ENCODE results near the gene SEPTIN1. TPM values are rescaled to one million over a fixed set of nuclear protein-coding genes. Genes with fewer than 3 reads are reported as not detected.

Gene SEPTIN1
- total and polyA plus RNA-seq, 2 of the 13 experiments (the other 11 are each of a cell fraction or from before 2014, with no cell fraction given), result 0.18 to 0.67 TPM

DNA sequence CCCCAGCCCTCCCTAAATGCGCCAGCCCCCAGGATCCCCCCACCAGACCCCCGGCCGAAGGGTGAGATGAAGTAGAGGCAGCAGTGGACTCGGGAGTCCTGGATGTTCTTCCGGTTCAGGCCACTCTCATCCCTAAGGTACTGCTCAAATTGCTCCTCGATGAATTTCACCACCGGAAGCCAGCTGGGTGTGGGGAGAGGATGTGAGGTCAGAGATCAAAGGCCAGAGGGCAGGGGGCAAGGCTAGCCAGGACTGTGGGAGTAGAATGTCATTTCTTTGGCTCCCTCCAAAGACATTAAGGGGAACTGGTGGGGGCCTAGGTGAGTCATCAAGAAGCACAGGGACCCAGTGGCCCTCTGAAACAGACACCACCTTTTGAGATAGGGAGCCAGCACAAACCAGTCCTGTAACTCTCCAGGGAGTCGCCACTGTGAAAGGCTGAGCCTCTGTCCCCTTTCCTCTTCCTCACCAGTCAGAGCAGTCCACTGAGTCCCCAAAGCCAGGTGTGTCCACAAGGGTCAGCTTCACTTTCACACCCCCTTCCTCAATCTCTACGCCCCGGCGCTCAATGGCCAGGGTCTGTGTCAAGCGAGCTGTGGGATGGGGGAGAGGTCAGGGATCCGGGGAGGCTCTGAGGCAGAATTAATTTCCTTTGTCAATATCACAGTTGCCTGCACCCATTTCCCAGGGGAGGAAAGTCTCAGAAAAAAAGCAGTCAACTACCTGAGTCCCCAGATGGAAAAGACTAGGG is 895 bp downstream of the SEPTIN1 start (continued):
- TF ChIP-seq ZNF609 (CRISPR knock-in tag; IDR thresholded peaks at IDR 0.05; ENCODE audit: borderline replicate concordance) (no peak), NFE2L2 (IDR thresholded peaks at IDR 0.05; ENCODE audit: low read length) (no peak), SP1 (IDR thresholded peaks at IDR 0.05) (no peak), SP1 (CRISPR knock-in tag; IDR thresholded peaks at IDR 0.05) (no peak; the same call in 1 of the 2 replicates), KMT2B (CRISPR knock-in tag; IDR thresholded peaks at IDR 0.05) (no peak), ARID4A (CRISPR knock-in tag; IDR thresholded peaks at IDR 0.05; ENCODE audit: borderline replicate concordance) (peak; percentile 29; the same call in 1 of the 2 replicates), ZNF207 (IDR thresholded peaks at IDR 0.05; ENCODE audit: borderline replicate concordance) (no peak), SIX1 (CRISPR knock-in tag; IDR thresholded peaks at IDR 0.05; ENCODE audit: borderline replicate concordance) (no peak), ZNF10 (CRISPR knock-in tag; IDR thresholded peaks at IDR 0.05; ENCODE audit: borderline replicate concordance, low read depth) (no peak), MXD1 (CRISPR knock-in tag; IDR thresholded peaks at IDR 0.05) (0 out of 2 replicates have a peak, but pooled peaks have one; percentile 45), KDM6A (CRISPR knock-in tag; IDR thresholded peaks at IDR 0.05; ENCODE audit: low read depth) (no peak), RBM22 (optimal IDR thresholded peaks at IDR 0.05; ENCODE audit: low read length) (no peak), MEF2D (CRISPR knock-in tag; IDR thresholded peaks at IDR 0.05) (no peak), YEATS2 (CRISPR knock-in tag; IDR thresholded peaks at IDR 0.05; ENCODE audit: borderline replicate concordance) (no peak), THAP11 (CRISPR knock-in tag; IDR thresholded peaks at IDR 0.05) (peak; percentile 51; the same call in 1 of the 2 replicates)
- TF ChIP-seq, protein P1, sequence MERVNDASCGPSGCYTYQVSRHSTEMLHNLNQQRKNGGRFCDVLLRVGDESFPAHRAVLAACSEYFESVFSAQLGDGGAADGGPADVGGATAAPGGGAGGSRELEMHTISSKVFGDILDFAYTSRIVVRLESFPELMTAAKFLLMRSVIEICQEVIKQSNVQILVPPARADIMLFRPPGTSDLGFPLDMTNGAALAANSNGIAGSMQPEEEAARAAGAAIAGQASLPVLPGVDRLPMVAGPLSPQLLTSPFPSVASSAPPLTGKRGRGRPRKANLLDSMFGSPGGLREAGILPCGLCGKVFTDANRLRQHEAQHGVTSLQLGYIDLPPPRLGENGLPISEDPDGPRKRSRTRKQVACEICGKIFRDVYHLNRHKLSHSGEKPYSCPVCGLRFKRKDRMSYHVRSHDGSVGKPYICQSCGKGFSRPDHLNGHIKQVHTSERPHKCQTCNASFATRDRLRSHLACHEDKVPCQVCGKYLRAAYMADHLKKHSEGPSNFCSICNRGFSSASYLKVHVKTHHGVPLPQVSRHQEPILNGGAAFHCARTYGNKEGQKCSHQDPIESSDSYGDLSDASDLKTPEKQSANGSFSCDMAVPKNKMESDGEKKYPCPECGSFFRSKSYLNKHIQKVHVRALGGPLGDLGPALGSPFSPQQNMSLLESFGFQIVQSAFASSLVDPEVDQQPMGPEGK (CRISPR knock-in tag; IDR thresholded peaks at IDR 0.05), result peak; percentile 9; the same call in 1 of the 2 replicates
- TF ChIP-seq, protein P2, sequence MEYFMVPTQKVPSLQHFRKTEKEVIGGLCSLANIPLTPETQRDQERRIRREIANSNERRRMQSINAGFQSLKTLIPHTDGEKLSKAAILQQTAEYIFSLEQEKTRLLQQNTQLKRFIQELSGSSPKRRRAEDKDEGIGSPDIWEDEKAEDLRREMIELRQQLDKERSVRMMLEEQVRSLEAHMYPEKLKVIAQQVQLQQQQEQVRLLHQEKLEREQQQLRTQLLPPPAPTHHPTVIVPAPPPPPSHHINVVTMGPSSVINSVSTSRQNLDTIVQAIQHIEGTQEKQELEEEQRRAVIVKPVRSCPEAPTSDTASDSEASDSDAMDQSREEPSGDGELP (IDR thresholded peaks at IDR 0.05; ENCODE audit: borderline replicate concordance, low read depth), result peak; percentile 67; the same call in 1 of the 2 replicates
